Suprapubic skin (tissue), 4 donors: ENCODE results near the gene ACOX3. TPM values are rescaled to one million over a fixed set of nuclear protein-coding genes. Genes with fewer than 3 reads are reported as not detected.

ENCODE experiments used
- DNase-seq, 2 donors: peaks; one replicate each; pipeline ENCODE4 v3.0.0-alpha.2; 2019; ENCODE audit warnings: low spot score in 2 of 2
- H3K27ac ChIP-seq: fragments of 200-600 bp; sonication (generic); one replicate; pipeline ENCODE4 v1.5.1; 2019
- H3K27me3 ChIP-seq: fragments of 200-600 bp; sonication (generic); one replicate; pipeline ENCODE4 v1.5.1; 2019
- H3K36me3 ChIP-seq: fragments of 200-600 bp; sonication (generic); one replicate; pipeline ENCODE4 v1.5.1; 2019
- H3K4me1 ChIP-seq: fragments of 200-600 bp; sonication (generic); one replicate; pipeline ENCODE4 v1.5.1; 2019
- H3K4me3 ChIP-seq: fragments of 200-600 bp; sonication (generic); one replicate; pipeline ENCODE4 v1.5.1; 2019; ENCODE audit warnings: mild to moderate bottlenecking
- H3K9me3 ChIP-seq: fragments of 200-600 bp; sonication (generic); one replicate; pipeline ENCODE4 v1.5.1; 2019
- EP300 ChIP-seq: sonication (generic); formaldehyde crosslinking; IDR thresholded peaks from one replicate; pipeline ENCODE4 v1.6.1; 2017; ENCODE audit warnings: antibody characterized with exemption
- POLR2A ChIP-seq, 2 donors: fragments of 450-650 bp; IDR thresholded peaks; one replicate each; pipeline ENCODE4 v1.6.1; 2017; ENCODE audit warnings: antibody characterized with exemption in 2 of 2, mild to moderate bottlenecking in 2 of 2, moderate library complexity in 2 of 2
- POLR2AphosphoS5 ChIP-seq, 3 donors: sonication (generic); formaldehyde crosslinking; IDR thresholded peaks; one replicate each; pipeline ENCODE4 v1.6.1; 2017; ENCODE audit warnings: antibody characterized with exemption in 3 of 3
- WGBS: methylation state at CpG from one replicate; pipeline ENCODE4 v1.1.5; 2018; 5-methylcytosine and 5-hydroxymethylcytosine counted together
- total RNA-seq, 4 donors: library from RNA; depleted of rRNA; stranded (reverse); fragments of >200 nt; gene quantifications; one replicate each; pipeline ENCODE4 v1.1.0, GENCODE V29; 2016
- TF ChIP-seq, protein P1 (sequence below), 2 donors: fragments of 200-600 bp in 1 of 2; fragments of 450-650 bp in 1 of 2; sonication (generic) in 1 of 2; IDR thresholded peaks; one replicate each; pipeline ENCODE4 v1.5.1; 2016 to 2019; ENCODE audit warnings: antibody characterized with exemption in 2 of 2, mild to moderate bottlenecking in 1 of 2, moderate library complexity in 1 of 2

ACOX3 gene
- total RNA-seq, 4 donors from 2014 or later: 33.9 to 73.5 (median 54.3) TPM

DNA sequence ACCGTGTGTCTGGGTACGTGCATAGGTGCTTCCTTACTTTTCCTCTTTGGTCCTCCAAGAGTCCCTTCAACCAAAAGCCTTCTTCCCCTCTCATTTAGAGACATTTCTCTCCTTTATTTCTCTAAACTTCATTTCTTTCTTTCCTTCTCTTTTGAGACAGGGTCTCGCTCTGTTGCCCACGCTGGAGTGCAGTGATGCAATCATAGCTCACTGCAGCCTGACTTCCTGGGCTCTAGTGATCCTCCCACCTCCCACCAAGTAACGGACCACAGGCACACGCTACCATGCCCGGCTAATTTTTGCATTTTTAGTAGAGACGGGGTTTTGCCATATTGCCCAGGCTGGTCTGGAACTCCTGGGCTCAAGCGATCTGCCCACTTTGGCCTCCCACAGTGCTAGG lies 42.2 kb downstream of the ACOX3 start:
- Histone ChIP-seq H3K27me3 (no peaks in the 10 kb centered on the region), H3K4me1 (peaks cover 20% of the 10 kb centered on the region), H3K36me3 (peaks cover 26% of the 10 kb centered on the region), H3K9me3 (no peaks in the 10 kb centered on the region), H3K4me3 (no peak overlapping the region), H3K27ac (no peak overlapping the region)
- WGBS: 91% methylated on average over 9 of the region's 9 CpGs
- TF ChIP-seq, protein P1, sequence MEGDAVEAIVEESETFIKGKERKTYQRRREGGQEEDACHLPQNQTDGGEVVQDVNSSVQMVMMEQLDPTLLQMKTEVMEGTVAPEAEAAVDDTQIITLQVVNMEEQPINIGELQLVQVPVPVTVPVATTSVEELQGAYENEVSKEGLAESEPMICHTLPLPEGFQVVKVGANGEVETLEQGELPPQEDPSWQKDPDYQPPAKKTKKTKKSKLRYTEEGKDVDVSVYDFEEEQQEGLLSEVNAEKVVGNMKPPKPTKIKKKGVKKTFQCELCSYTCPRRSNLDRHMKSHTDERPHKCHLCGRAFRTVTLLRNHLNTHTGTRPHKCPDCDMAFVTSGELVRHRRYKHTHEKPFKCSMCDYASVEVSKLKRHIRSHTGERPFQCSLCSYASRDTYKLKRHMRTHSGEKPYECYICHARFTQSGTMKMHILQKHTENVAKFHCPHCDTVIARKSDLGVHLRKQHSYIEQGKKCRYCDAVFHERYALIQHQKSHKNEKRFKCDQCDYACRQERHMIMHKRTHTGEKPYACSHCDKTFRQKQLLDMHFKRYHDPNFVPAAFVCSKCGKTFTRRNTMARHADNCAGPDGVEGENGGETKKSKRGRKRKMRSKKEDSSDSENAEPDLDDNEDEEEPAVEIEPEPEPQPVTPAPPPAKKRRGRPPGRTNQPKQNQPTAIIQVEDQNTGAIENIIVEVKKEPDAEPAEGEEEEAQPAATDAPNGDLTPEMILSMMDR (IDR thresholded peaks at IDR 0.05): no peak
- TF ChIP-seq POLR2AphosphoS5 (IDR thresholded peaks at IDR 0.05): no peak
- TF ChIP-seq POLR2A (IDR thresholded peaks at IDR 0.05): no peak
- TF ChIP-seq EP300: no peak
- no peak for DNase-seq

DNA sequence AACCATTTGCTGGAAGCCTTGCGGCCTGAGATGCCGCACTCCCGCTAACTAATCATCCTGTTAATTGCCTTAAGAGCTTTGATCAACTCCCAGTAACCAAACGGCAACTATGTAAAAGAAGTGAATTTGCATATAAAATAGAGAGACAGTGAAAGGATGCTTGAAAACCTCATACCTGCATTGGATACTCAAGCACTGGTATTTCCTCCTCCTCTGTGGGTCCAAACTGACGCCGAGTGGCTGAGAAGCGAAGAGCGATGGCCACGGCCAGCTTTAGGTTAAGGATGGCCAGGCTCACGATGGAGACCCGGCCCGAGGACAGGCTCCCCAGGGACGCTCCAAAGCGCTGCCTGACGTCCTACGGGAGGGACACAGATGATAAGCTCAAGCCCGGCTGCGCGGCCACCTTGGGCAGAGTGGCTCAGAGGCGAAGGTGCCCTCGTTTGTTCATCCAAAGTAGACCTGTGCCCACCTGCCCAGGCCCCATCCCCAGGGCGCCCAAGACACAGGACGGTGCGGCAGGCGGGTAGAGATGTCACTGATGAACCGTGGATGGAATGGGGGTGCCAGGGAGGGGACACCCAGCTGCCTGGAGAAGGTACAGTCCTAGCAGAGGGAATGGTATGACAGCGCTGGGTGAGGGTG lies 43.6 kb downstream of the ACOX3 start:
- Histone ChIP-seq H3K9me3 (no peaks in the 10 kb centered on the region), H3K4me3 (no peak overlapping the region), H3K36me3 (peaks cover 34% of the 10 kb centered on the region), H3K27ac (no peak overlapping the region), H3K27me3 (no peaks in the 10 kb centered on the region), H3K4me1 (peaks cover 22% of the 10 kb centered on the region)
- no peak for DNase-seq
- TF ChIP-seq POLR2A (IDR thresholded peaks at IDR 0.05): no peak
- 93% methylated on average over 19 of the region's 27 CpGs for WGBS

DNA sequence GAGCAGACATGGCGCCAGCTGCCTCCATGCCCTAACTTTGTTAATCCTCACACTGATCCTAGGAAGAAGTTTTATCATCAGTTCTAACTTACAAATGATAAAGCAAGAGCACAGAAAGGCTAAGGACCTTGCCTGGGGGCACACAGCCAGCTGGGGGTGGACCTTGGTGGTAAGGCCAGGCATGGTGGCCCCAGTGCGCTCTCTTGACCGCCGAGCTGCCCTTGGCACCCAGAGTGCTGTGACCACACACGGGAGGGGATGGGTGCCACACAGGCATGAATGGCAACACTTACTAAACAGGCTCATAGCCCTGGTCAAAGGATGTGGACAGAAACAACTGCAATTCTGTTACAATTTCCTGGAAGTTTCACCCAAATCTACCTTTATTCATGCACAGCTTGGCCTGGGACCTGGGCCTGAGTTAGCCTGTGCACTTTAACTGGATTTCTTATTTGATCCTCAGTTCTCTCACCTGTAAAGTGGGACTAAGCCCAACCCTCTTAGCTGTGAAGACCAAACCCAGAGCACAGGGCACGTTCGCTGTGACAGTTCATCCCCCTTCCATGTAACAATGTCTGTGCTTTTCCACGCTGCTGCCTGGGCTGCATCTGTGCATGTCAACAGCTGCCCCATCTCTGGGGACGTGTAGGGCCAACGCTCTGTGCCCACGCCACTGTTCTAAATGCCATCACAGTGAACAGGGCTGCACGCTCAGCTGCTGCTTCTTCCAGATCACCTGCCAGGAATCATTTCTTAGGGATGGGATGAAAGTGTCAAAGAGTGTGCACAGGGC lies 44.8 kb downstream of the ACOX3 start:
- DNase-seq: no peak
- 98% methylated on average over 9 of the region's 12 CpGs for WGBS
- Histone ChIP-seq H3K27ac (no peak overlapping the region), H3K4me1 (peaks cover 19% of the 10 kb centered on the region), H3K36me3 (peaks cover 45% of the 10 kb centered on the region), H3K27me3 (no peaks in the 10 kb centered on the region), H3K9me3 (no peaks in the 10 kb centered on the region), H3K4me3 (no peak overlapping the region)
- no peak for TF ChIP-seq POLR2AphosphoS5 (IDR thresholded peaks at IDR 0.05)
- TF ChIP-seq, protein P1 (IDR thresholded peaks at IDR 0.05): no peak
- no peak for TF ChIP-seq POLR2A (IDR thresholded peaks at IDR 0.05)
- TF ChIP-seq EP300: no peak

DNA sequence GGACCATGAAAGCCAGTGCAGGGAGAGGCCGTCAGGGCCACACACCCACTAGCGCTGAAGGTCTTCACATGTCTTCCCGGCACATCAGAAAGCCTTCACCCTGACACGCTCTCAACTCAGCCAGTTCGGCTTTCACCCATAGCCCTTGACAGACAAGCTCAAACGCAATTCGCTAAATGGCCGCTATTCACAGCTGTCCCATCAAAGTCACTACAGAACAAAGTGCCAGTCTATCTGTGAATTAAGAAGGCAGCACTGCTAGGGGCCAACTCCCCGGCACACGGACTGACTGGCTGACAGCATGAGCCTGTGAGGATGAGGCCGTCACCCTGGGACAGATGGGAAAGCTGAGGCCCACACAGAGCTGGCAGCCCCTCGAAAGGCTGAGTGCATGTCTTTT lies 45.7 kb downstream of the ACOX3 start:
- peak in 1 of 2 donors; percentile 56 for DNase-seq
- H3K36me3 ChIP-seq: peaks cover 53% of the 10 kb centered on the region
- TF ChIP-seq, protein P1 (IDR thresholded peaks at IDR 0.05): no peak
- no peak for TF ChIP-seq POLR2A (IDR thresholded peaks at IDR 0.05)
- no peak for TF ChIP-seq EP300
- TF ChIP-seq POLR2AphosphoS5 (IDR thresholded peaks at IDR 0.05): no peak

DNA sequence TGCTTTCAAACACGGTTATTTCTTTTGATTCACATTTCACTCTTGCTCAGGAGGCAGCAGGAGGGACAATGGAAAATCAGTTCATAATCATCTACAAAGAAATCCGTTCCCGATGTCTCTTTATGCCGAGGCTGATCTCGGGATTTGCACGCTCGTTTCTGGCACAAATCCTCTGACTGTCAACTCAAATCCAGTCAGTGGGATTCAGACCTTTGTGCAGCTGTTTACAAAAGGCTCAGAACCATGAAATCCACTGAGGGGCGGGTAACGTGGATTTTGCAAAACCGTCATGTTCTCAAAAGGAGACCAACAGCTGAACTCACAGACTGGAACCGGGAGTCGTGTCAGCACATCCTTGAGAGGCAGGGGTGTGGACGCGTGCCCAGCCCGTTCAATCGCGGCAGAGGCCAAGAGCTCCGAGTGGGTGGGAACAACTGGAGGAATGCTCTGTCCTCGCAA lies 46.4 kb downstream of the ACOX3 start:
- DNase-seq: peak; percentile 83 to 92
- Histone ChIP-seq H3K27ac (peak overlapping the region; percentile 64), H3K27me3 (no peaks in the 10 kb centered on the region), H3K36me3 (peaks cover 54% of the 10 kb centered on the region), H3K4me3 (no peak overlapping the region), H3K9me3 (no peaks in the 10 kb centered on the region), H3K4me1 (peaks cover 19% of the 10 kb centered on the region)
- TF ChIP-seq EP300 (no peak), POLR2A (IDR thresholded peaks at IDR 0.05) (no peak), POLR2AphosphoS5 (IDR thresholded peaks at IDR 0.05) (no peak)
- TF ChIP-seq, protein P1 (IDR thresholded peaks at IDR 0.05): no peak
- 67% methylated on average over 16 of the region's 19 CpGs for WGBS

More for the DNA sequence above, 45.7 kb downstream of the ACOX3 start:
- Histone ChIP-seq H3K4me3 (no peak overlapping the region), H3K4me1 (peaks cover 19% of the 10 kb centered on the region), H3K27ac (no peak overlapping the region), H3K9me3 (no peaks in the 10 kb centered on the region), H3K27me3 (no peaks in the 10 kb centered on the region)
- WGBS: 94% methylated on average over 12 of the region's 12 CpGs
